GM12801 (cell line): Measurements from ENCODE around the gene UGT2B10.

Source experiments
- TF ChIP-seq, protein P1 (sequence below): IDR thresholded peaks from one replicate; pipeline ENCODE4 v1.5.1; 2011; ENCODE audit warnings: control low read depth; ENCODE audit not compliant: insufficient read length; ENCODE audit errors: extremely low read depth

The UGT2B10 gene

DNA sequence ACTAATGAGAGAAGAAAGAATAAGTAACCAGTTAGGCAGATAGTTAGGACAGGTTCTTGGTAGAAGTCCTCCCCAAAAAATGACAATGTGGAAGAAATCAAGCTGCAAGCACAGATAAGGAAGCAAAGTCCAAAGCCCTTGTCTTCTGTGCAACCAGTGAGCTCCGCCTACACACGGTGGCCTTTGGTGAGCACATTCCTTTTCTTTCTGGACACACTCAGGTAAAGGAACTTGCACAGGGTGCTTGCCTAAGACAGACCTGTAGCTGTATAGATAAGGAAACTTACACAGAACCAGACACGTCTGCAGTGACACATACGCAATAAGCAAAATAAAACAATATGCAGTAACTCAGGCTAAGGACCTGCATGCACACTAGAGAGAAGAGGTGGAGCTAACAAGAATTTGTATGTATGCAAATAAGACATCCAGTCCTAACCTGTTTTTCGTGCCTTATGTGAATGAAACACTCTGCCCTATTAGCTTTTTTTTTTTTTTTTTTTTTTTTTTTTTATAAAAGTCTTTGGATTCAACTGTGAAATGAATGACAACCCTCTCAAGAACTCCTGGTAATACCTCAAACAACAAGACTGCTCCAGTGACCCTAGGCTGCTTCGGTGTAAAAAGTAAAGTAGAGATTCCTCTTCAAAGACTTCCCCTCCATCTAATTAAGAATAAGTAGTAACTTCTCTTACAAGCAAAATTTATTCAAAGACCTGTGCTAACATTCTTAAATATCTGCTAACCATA lies 48.8 kb downstream of the UGT2B10 start:
- TF ChIP-seq, protein P1, sequence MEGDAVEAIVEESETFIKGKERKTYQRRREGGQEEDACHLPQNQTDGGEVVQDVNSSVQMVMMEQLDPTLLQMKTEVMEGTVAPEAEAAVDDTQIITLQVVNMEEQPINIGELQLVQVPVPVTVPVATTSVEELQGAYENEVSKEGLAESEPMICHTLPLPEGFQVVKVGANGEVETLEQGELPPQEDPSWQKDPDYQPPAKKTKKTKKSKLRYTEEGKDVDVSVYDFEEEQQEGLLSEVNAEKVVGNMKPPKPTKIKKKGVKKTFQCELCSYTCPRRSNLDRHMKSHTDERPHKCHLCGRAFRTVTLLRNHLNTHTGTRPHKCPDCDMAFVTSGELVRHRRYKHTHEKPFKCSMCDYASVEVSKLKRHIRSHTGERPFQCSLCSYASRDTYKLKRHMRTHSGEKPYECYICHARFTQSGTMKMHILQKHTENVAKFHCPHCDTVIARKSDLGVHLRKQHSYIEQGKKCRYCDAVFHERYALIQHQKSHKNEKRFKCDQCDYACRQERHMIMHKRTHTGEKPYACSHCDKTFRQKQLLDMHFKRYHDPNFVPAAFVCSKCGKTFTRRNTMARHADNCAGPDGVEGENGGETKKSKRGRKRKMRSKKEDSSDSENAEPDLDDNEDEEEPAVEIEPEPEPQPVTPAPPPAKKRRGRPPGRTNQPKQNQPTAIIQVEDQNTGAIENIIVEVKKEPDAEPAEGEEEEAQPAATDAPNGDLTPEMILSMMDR = no peak

DNA sequence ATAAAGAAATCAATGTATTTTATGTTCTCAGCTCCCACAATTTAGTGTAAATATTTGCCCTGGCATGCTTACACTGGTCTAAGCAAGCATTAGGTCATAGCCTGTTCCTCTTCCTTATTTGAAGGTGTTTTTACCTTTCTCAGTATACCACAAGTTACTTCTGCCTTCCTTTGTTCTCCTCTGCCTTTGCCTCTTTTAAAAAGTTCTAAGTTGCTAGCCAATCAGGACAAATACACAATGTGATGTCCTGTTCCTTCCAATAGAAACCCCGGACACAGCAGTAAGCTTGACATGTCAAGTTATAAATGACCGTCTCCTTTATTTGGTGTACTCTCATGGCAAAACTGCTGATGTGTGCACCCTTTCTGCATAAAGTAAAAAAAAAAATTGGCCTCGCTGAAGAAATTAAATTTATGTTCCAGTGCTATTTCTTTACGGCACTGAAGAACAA lies 49.4 kb downstream of the UGT2B10 start:
- TF ChIP-seq, protein P1 = no peak

DNA sequence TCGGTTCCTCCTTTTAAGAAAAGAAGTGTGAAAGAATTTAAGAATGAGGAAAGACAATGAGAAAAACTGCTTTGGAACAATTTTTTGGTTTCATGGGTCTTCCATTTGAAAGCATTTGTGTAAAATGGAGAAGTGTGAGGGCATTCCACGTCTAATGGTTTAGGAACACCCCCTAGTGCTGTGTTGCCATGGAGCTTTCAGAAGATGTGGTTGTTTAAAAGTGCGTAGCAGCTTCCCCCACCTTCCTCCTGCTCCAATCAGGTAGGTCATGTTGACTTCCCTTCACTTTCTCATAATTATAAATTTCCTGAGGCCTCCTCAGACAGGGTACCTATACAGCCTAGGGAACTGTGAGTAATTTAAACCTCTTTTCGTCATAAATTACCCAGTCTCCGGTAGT lies 50.0 kb downstream of the UGT2B10 start:
- TF ChIP-seq, protein P1 = no peak

DNA sequence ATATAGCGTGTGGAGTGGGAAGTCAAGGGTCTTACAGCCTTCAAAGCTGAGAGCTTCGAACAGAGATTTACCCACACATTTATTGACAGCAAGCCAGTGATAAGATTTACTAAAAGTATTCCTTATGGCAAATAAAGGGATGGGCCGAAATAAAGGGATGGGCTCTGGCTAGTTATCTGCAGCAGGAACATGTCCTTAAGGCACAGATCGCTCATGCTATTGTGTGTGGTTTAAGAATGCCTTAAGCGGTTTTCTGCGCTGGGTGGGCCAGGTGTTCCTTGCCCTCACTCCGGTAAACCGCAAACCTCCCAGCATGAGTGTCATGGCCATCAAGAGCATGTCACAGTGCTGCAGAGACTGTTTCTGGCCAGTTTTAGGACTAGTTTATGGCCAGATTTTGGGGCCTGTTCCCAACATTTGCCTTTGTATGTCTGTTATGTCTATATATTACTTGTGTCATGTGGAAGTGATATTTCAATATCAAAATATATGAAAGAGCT lies 53.5 kb downstream of the UGT2B10 start:
- TF ChIP-seq, protein P1 = no peak

DNA sequence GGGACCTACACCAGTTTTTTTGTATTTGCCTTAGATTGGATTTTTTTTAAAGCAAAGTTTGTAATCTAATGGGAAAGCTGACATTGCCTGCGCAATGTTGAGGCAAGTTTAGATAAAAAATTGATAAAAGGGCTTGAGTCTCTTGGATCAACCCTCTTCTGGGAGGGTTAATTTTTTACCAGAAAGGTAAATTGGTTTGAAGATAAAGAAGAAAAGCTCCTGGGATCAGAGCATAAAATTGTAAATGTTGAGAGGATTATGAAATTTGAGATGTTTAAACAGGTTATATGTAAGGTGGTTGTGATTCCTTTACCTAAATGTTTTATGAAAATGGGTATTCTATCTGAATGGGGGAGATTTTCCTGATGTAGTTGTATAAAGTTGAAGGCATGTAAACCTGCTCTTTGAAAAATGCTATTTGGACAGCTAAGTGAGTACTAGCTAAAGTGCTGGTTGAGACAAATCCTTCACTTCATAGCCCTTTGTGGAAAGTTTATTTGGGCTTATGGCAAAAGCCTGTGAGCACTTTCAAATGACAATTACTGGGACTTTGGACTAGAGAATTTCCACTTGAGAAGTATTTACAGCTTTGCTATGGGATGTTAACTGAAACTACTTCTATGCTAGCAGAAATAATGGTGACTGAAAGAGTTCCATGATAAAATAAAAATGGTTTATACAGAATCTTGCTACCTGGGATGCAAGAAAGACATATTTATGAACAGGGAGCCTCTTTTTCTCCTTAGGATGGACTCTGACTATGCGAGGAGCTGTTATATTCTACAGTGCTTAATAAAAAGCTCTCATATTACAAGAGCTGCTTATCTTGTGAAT lies 56.2 kb downstream of the UGT2B10 start:
- TF ChIP-seq, protein P1 = no peak

DNA sequence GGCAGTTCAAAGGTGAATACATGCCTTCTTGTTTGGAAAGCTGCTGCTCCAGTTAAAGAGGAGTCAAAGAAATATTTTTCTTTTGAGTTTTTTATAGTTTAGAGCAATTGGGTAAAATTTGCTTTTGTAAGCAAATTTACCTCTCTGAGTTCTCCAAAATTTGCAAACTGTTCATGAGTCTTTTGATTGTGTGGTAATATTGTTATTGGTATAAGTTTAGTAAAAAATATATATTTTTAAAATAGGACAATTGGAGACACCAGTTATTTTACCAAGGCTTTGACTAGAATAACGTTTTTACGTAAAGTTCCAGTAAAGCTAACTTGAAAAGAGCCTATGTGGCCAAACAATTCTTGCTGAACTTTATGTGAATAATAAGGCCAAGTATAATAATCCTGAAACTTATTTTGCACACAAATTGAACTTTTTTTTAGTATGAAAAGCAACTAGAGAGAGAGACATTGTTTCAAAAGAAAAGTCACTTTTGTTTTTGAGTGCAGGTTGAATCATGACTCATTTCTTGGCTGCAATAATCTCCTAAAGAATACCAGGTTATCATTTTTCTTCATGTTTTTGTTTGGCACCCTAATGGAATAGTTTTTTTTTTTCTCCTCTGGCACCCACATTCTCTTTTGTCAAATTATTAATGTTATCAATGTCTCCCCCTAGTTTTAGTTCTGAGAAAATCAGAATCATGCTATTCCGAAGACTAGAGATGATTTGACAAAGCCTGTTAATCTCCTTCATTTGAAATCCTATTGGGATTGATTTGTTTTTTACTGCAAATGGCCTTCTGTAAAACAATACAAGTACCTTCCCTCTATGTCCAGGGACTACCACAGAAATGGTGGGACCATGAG lies 57.1 kb downstream of the UGT2B10 start:
- TF ChIP-seq, protein P1 = no peak
